NCI-H1092 (cell line): Measurements from ENCODE around the gene DIRAS1.

Source experiments
- DNase-seq: peaks from one replicate; lab custom pipeline; 2025; lab: John Stamatoyannopoulos, UW

Gene DIRAS1, protein sequence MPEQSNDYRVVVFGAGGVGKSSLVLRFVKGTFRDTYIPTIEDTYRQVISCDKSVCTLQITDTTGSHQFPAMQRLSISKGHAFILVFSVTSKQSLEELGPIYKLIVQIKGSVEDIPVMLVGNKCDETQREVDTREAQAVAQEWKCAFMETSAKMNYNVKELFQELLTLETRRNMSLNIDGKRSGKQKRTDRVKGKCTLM

DNA sequence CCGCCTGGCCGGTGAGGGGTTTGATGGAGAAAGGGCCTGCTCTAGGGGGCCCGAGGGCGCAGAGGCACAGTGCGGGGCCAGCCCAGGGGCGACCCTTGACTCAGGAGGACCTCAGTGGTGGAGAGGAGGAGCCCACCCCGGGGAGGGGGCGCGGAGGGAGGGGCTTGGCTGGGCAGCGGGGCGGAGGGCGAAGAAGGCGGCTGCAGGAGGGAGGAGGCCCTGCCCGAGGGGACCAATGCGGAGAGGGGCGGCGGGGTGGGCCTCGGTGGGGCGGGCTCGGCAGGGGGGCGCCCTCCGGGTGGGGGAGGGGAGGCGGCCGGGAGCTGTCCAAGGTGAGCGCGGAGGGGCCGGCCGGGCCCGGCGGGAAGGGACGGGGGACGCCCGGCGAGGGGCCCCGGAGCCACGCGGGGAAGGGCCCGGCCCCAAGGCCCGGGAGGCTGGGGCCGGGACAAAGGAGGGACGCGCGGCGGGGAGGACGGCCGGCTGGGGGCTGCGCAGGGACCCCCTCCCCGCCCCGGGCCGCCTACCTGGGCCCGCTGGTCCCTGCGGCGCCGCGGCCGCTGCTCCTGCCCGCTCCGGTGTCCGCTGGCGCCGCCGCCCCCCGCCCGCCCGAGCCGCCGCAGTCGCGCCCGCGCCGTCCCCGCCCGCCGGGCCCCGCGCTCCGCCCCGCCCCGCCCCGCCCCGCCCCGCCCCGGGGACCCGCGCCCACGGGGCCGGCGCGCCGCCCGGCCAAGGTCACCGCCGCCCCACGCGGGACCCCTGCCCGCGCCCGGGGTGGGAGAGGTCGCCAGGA, at the start of gene DIRAS1:
TSS of gene DIRAS1 (minus strand) at position 596 of the 793 bp plus-strand sequence. CDS start 3,566 bp downstream, outside the sequence.
- no peak for DNase-seq

DNA sequence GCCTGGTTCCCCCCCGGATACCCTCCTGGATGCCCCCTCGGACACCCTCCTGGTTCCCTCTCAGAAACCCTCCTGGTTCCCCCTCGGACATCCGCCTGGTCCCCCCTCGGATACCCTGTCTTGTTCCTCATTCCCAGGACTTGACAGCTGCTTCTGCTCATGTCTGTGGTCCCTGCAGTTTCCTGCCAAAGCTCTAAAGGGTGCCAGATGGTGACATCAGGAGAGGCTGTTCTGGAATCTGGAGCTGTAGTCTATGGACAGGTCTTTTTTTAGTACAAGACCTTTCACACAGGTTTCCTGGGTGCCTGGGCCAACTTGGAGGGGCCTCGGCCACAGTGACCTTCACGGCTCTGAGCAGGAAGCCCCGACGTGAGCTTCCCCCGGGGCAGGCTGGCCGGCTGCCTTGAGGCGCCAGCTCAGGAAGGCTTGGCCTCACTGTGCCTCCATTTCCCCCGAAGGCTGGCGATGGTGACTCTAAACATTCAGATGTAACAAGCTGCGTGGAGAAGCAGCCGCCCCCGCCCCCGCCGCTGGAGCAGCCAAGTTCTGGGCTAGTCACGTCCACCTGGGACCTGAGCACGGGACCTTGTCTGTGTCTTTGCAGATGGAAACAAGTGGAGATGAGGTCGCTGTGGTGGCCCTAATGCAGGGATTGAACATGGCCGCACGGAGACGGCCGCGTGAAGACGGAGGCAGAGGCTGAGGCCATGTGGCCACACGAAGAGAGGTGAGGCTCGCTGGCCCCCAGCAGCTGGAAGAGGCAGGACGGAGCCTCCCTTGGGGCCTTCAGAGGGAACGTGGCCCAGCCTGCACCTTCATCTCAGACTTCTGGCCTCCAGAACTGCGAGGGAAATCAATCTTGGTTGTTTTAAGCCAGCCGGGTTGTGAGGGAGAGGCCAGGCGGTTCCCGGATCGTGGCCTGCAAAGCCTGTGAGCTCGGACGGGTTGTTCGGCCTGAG, 49.2 kb upstream of the DIRAS1 start:
- no peak for DNase-seq

DNA sequence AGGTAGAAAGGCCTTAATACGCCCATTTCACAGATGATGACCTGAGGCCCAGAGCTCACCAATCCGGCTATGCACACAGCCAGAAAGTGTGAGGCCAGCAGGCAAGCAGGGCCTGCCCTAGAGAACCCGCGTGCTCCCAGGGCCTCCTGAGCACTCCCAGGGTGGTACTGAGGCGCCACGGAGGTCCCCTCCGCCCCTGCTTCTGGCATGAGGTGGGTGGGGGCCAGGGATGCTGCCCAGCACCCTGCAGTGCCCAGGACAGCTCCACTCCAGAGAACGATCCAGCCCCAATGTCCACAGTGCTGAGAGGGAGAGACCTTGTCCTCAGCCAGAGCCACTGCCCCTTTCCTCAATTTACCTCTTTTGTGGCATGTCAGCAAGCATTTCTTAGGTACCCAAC, 48.0 kb upstream of the DIRAS1 start:
- no peak for DNase-seq

DNA sequence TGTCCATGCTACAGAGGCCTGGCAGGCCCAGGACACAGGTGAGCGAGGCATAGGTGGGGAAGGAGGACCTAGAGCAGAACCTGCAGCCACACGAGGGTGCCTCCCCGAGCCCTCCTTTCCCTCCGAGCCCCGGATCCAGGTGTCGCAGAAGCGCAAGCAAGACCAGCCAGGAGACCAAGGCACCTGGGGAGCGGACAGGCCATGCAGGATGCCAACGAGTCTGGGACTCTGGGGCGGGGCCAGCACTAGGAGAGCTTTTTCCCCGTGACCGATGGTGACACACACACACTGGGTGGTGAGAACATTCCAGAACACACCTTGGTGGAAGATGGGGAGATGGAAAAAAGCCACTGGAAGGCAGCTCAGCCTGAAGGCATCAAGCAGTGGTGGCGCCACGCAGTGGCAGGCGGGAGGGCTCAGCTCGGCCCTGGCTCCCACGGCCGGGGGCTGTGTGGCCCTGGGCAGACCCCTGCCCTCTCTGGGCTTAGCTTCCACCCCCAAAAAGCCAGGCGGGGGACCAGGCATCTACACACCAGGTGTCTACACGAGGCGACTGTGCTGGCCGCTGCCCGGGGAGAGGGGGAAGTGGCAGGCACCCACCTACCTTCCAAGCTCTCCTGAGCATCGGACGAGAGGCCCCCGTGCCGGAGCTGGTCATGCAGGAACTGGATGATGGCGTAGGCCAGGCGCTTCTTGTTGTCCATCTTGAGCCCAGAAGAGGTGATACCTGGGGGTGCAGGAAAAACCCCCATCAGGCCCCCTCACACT, 47.4 kb upstream of the DIRAS1 start:
- DNase-seq, result no peak

DNA sequence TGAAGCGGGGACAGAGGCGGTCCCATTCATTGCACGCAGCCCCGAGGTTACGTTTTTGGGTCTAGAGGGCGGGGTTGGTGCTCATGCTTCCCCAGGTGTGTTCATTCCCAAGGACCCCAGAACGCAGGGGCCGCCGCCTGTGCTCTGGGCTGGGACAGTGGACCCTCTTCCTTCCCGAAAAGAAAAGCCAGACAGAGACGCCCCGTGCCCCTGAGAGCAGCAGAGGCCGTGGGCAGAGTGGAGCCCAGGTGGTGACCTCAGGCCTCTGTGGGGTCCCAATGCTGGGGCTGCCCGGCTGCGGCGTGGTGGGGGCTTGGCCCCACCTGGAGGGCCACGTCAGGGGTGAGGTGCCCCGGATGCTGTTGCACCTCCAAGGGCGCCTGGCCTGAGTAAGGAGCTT, 46.5 kb upstream of the DIRAS1 start:
- no peak for DNase-seq

DNA sequence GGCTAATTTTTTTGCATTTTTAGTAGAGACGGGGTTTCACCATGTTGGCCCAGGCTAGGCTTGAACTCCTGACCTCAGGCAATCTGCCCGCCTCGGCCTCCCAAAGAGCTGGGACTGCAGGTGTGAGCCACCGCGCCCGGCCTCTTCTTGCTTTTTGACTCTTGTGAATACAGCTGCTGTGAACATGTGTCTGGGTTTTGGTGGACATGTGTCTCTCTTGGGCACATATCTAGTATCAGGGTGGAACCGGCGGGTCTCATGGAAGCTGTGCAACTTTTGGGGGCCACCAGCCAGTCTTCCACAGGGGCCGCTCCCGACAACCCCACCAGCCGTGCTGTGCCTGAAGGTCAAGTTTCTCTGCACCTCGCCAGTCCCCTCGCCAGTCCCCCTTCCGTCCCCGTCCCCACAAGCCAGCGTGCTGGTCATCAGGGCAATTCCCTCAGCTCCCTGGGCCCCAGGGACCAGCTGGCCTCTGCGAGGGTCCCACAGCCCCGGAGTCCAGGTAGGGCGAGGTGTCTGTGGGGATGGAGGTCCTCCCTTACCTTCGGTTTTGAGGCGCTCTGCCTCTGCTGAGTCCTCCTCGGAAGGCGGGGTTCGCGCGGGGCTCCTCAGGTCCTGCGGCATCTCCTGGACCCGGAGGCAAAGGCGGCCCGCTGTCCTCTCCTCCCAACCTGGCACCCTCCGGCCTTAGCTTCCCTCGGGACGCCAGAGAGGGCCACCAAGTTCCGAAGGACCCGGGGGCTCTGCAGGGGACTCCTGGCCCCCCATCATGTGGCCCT, 45.6 kb upstream of the DIRAS1 start:
- DNase-seq, result no peak

DNA sequence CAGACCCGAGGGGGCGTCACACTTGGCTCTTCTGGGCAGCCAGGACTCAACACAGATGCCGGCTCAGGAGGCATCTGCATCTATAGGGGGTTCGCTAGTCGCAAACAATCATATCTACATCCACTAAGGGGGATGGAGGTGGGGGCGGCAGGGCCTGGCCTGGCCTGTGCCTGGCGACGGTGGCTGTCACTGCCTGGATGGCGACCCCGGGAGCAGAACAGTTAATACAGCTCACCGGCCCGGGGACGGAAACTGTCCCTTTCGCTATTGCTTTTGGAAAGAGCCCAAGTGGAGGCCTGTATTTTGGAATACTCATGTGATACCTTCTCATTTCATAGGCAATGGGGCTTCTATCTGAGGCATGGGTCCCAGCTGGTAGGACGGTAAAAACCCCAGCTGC, 44.2 kb upstream of the DIRAS1 start:
- DNase-seq, result no peak

DNA sequence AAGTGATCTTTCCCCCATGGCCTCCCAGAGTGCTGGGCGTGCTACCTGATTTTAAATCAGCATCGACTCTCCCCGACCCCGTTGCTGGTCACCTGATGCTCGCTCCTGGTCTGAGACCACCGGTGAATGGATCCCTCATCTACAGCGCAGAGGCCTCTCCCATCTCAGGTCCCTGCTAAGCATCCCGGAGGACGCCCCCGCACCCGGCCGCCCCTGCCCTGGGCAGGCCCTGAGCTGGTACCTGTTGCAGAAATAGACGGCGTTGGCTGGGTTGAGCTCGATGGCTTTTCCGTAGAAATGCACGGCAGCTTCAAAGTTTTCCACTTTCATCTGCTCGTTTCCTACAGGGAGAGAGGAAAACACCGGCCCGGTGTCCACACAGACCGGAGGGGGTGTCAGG, 43.8 kb upstream of the DIRAS1 start:
- no peak for DNase-seq

DNA sequence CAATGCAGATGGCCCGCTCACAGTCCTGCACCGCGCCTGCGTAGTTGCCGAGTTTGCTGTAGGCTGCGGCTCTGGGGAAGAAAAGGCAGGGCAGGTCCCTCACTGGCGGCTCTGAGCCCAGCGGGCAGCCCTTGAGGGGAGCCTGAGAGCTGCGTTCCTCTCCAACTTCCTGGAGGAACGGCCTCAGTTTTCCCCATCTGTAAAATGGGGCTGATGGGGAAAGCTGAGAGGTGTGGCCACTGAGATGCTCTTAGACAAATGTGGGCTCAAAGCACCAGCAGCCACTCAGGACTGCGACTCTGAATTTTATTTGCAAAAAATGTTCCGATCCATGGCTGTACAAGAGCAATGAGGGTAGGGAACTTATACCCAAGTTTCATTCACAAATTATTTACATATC, 42.5 kb upstream of the DIRAS1 start:
- no peak for DNase-seq

DNA sequence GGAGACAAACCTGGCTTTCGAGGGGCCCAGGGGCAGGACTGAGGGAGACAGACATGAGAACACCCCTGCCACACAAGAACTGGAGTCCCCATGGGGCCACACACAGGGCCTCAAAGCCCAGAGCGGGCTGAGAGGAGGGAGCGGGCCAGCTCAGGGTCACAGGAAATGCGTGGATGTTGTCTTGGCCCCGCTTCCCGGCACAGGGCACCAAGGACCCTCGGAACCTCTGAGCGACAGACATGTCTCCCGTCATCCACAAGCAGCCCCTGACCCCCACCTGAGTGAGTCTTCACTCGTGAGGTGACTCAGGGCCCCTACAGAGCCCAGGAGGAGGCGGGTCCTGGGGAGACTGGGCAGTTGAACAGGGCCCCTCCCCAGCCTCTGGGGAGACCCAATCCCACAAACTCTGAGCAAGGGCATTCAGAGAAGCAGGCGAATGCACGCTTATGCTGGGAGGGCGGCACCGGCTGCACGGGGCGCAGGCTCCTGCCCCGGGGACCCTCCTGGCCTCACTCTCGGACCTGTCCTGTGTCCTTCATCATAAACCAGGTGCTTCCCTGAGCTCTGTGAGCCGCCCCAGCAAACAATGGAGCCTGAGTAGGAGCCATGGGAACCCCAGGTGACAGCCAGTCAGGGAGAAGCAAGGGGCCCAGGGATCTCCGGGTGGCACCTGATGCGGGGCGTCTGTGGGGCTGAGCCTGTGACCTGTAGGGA, 41.8 kb upstream of the DIRAS1 start:
- DNase-seq, result no peak

DNA sequence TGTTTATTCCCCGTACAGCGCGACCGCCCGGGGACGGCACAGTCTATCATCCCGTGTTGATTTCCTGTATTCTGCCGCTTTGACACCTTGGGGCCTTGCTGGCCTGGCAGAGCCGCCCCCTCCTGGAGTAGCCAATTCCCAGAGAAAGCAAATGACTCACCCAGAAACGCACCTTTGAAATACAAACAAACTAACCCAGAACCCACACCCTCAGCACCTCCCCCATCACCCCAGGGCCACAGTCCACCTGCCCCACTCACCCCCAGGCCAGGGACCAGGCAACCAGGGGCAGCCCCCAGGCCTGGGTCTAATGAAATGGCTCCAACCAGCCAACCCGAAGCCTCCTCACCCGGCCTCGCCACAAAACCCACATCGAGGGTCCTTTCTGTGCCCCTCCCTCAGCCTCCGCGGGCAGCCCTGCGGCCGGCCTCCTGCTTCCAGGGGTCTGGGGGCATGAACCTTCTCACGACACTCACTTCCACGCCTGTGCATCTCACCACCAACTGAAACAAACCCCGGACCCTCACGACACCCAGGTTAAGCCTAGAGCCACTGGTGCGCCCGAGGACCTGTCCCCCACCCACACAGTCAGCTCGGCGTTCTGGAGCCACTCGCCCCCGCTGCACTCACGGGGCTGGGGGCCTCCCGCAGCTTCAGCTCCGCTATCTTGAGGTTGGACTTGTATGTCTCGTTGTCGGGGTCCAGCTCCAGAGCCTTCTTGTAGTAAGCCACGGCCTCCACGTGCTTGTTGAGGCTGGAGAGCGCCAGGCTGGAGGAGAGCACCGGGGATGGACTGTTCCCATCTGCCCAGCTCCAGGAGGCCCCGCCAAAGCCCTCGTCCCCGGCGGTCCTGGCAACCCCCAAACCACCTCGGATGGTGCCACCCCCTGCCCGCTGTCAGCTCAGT, 41.0 kb upstream of the DIRAS1 start:
- no peak for DNase-seq

DNA sequence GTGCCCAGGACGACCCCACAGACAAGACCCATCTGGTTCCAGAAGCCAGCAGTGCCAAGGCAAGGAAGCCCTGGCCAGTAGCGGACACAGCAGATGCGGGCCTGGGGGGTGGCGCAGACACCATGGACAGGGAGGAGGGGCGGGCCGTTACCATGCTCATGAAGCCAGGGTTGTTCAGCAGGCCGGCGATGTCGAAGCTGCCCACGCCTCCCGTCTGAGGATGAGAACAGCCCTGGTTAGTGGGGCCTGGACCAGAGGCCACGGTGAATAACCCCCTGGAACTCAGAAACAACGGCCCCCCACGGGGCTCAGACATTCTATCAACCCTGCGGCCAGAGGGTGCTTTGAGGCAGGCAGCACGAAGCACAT, 40.1 kb upstream of the DIRAS1 start:
- no peak for DNase-seq

DNA sequence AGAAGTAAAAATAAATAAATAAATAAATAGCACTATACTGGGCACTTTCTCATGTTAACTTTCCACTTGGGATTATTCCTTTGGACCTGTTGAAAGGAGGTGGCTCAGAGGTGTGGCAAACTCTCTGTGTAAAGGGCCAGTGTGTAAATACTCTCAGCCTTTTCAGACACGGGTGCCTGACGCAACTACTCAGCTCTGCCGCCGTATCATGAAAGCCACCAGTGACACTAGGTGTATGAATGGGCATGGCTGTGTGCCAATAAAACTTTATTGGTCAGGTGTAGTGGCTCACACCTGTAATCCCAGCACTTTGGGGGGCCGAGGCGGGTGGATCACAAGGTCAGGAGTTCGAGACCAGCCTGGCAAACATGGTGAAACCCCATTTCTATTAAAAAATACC, 38.8 kb upstream of the DIRAS1 start:
- no peak for DNase-seq

DNA sequence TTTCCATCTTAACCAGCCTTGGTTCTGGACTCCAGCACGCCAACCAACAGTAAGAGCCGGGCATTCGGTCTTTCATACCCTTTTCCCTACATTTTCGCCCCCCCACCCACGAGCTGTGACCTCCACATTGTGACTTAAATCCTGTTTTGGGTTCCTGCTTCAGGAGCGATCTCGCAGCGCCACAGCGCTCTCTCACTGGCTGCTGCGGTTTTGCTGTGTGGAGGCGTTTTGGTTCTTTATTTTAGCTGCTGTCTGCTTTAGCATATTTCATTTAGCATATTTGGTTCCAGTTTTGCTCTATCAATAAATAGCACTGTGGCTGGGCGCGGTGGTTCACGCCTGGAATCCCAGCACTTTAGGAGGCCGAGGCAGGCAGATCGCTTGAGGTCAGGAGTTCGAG, 38.2 kb upstream of the DIRAS1 start:
- DNase-seq, result no peak

DNA sequence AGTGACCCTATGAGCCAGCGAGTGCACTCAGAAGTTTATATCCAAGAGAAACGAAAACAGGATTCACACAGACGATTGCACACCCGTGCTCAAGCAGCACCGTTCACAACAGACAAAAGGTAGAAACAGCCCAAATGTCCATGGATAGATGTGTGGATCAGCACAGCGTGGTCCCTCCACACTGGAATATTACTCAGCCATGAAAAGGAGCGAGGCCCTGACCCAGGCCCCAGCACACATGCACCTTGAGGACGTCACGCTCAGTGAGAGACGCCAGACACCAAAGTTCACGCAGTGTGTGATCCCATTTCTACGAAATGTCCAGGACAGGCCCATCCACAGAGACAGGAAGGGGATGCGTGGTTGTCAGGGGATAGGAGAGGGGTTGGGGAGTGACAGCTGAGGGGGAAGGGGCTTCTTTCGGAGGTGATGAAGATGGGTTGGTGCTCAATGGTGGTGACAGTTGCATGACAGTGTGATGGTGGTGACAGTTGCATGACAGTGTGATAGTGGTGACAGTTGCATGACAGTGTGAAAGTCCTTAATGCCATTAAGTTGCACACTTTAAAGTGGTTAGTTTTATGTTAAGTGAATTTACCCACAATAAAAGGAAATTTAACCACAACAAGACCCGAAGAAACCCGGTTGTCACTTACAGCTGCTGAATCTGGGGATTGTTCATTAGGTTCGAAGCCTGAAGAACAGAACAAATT, 37.6 kb upstream of the DIRAS1 start:
- DNase-seq, result no peak

DNA sequence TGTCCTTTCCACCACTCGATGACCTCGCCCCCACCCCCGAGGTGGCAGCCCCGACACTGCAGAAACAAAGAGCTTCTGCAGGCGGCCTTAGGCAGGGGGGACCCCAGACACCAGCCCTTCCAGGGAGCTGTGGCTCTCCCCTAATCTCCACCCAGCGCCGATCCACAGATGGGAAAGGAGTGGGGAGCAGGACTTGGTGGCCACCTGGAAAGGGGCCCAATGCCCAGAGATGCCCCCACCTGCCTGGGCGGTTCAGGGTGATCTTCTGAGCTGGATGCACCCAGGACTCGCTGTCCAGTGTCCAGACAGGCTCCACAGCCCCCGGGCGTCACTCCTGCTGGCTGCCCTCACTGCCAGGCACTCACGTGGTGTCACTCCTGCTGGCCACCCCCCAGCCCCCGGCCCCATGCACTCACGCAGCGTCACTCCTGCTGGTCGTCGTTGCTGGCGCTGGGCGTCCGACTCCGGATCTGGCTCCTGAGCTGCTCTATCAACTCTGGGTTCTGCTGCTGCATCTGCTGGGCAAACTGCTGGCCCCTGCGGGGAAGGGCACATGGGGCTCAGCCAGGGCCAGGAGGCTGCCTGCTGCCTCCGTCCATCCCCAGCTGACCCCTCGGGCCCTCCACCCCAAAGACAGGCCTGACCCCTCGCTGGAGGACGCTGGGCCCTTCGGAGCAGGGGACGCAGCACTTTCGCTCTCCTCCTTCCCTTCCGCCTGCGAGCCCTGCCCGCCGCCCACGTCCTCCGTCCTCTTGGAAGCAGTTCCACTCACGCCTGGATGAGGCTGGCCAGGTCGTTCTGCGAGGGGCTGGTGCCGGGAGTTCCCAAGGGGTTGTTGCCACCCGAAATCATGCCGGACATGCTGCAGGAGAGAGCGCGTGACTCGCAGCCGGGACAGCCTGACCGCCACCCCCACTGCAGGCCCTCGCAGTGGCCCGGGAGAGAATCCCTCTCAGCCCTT, 36.0 kb upstream of the DIRAS1 start:
- no peak for DNase-seq

DNA sequence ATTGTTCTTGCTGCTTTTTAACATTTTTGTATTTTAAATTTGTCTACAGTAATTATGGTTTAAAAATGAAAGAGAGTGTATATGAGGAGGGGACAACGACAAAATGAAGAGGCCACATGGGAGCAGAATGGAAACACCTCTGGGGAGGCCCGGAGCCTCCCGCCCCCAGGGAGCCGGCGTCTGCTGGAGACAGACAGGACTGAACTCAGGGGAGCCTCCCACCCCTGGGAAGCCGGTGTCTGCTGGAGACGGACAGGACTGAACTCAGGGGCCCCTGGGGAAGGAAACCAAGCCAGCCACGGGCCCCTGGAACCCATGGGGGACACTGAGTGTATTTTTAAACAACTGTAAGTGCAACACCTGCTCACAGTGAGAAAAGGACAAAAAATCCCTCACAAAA, 35.3 kb upstream of the DIRAS1 start:
- no peak for DNase-seq

DNA sequence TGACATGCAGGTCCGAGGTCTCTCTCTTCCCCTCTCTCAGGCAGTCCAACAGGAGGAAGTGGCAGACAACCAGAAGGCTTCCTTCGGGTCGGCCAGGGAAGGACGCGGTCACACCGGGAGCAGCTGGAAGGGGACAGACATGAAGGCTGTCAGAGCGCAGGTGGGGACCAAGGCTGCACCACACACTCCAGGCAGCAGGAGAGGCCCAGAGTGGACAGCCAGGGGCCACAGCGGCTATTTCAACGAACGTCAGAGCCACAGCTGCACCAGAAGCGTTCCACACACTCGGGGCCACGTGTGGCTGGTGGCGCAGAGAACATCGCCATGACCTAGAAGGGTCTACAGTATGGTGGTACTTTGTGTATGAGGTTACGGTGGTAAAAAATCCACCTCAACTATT, 34.6 kb upstream of the DIRAS1 start:
- DNase-seq, result no peak
